Sigmoid colon (tissue), 7 donors: ENCODE data around the gene VMP1. TPM values are rescaled to one million over a fixed set of nuclear protein-coding genes. Genes with fewer than 3 reads are reported as not detected.
"Not testable (repeated sequence)": the region's sequence is repeated elsewhere in the genome, so short reads cannot be mapped to it uniquely, and the experiment has no call there.

Source experiments
- DNase-seq: peaks from one replicate; pipeline ENCODE4 v3.0.0-alpha.2; 2019
- H3K27ac ChIP-seq, 4 donors: fragments of 200-600 bp; sonication (generic); one replicate each; pipeline ENCODE4 v1.5.1; 2016 to 2019; ENCODE audit warnings: mild to moderate bottlenecking in 1 of 4
- H3K27me3 ChIP-seq, 3 donors: fragments of 200-600 bp; sonication (generic); one replicate each; pipeline ENCODE4 v1.5.1; 2019; ENCODE audit warnings: mild to moderate bottlenecking in 1 of 3
- H3K36me3 ChIP-seq, 4 donors: fragments of 200-600 bp; sonication (generic); one replicate each; pipeline ENCODE4 v1.5.1; 2016 to 2019
- H3K4me1 ChIP-seq, 4 donors: fragments of 200-600 bp; sonication (generic); one replicate each; pipeline ENCODE4 v1.5.1; 2017 to 2019
- H3K4me3 ChIP-seq, 4 donors: fragments of 200-600 bp; sonication (generic); one replicate each; pipeline ENCODE4 v1.5.1; 2017 to 2019; ENCODE audit warnings: mild to moderate bottlenecking in 2 of 4, moderate library complexity in 1 of 4
- H3K9me3 ChIP-seq, 4 donors: fragments of 200-600 bp in 3 of 4; sonication (generic) in 3 of 4; one replicate each; pipeline versions ENCODE4 v1.5.1 to v1.6.1; 2013 to 2019
- EP300 ChIP-seq, 4 donors: sonication (generic); formaldehyde crosslinking; IDR thresholded peaks; one replicate each; pipeline ENCODE4 v1.6.1; 2017; ENCODE audit warnings: antibody characterized with exemption in 4 of 4
- POLR2A ChIP-seq, 2 donors: fragments of 450-650 bp; IDR thresholded peaks; one replicate each; pipeline ENCODE4 v1.6.1; 2016; ENCODE audit warnings: antibody characterized with exemption in 2 of 2, mild to moderate bottlenecking in 2 of 2, moderate library complexity in 2 of 2
- POLR2AphosphoS5 ChIP-seq, 4 donors: sonication (generic); formaldehyde crosslinking; IDR thresholded peaks; one replicate each; pipeline ENCODE4 v1.6.1; 2017; ENCODE audit warnings: antibody characterized with exemption in 4 of 4
- WGBS, 2 donors: extraction: QIAGEN DNeasy Blood & Tissue Kit; methylation state at CpG; one replicate each; pipeline ENCODE4 v1.1.7; 2013; 5-methylcytosine and 5-hydroxymethylcytosine counted together
- intact Hi-C: fragments of 100-400 bp; cut with DNase I; formaldehyde crosslinking; loops from one replicate; pipeline ENCODE4 v1.15.1; 2023
- polyA plus RNA-seq, 3 donors: library from polyadenylated mRNA; stranded (reverse); fragments of 200-250 nt; gene quantifications; one replicate each; pipeline ENCODE4 v1.2.3, GENCODE V29; 2013
- total RNA-seq, 4 donors: library from RNA; depleted of rRNA; stranded (reverse); fragments of >200 nt; gene quantifications; one replicate each; pipeline ENCODE4 v1.1.0, GENCODE V29; 2016
- TF ChIP-seq, protein P1 (sequence below), 4 experiments: fragments of 450-650 bp in 3 of 4; fragments of 200-600 bp in 1 of 4; IDR thresholded peaks; one replicate each; pipeline ENCODE4 v1.5.1; 2016 to 2019; ENCODE audit warnings: antibody characterized with exemption in 4 of 4, mild to moderate bottlenecking in 3 of 4, moderate library complexity in 2 of 4
- donor health status: healthy with polysubstance abuse.
- donor health status: Bipolar disorder and iron deficiency.
- donor health status: healthy.

VMP1 gene
- total and polyA plus RNA-seq, 7 donors, result 26.1 to 247 (median 132) TPM

DNA sequence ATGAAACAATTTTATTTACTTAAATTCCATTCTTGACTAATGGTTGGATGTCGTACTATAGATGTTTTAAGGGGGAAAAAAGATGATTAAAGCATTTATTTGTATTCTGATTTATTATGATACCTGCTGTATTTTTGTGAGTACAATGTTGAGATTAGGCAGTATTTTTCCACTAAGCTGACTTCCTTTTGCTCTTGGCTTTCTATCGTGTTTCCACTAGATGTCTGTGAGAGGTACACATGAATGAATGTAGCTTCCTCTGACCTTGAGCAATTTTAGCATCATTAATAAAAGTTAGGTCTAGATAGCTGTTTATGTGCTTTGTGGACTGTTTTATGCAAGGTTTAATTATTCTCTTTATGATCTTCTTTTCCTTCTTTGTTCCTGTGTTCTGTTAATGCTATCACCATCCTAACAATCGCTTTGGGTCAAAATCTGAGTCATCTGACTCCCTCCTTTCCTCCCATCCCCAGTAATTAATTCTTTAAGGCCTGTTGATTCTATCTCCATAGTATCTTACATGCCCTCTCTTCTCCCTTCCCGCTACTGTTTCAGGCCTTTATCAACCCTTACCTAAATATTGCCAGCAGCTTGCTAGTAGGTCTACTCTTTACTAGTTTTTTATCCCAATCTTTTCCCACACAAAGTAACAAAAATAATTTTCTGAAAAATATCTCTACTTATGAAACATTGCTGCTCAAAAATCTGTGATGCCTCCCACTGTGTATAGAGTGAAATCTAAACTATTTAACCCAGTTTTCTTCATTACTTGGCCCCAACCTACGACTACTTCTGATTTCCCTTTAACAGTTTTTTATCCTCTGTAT lies 76.0 kb downstream of the VMP1 start:
- TF ChIP-seq POLR2AphosphoS5 (IDR thresholded peaks at IDR 0.05), result peak in 1 of 4 donors; percentile 15
- TF ChIP-seq EP300 (IDR thresholded peaks at IDR 0.05), result no peak
- Histone ChIP-seq H3K4me1 (peaks cover 0 to 64% (median 50%) of the 10 kb centered on the region in 4 donors), H3K27me3 (no peaks in the 10 kb centered on the region), H3K9me3 (no peaks in the 10 kb centered on the region), H3K36me3 (peaks cover 0 to 5% (median 2%) of the 10 kb centered on the region in 4 donors), H3K27ac (peak overlapping the region; percentile 78 to 93 (median 82)), H3K4me3 (no peak overlapping the region)
- WGBS, 2 donors, result 59 to 65% methylated on average over 5 of the region's 5 CpGs
- DNase-seq, result no peak
- intact Hi-C loops, result no loop called here

DNA sequence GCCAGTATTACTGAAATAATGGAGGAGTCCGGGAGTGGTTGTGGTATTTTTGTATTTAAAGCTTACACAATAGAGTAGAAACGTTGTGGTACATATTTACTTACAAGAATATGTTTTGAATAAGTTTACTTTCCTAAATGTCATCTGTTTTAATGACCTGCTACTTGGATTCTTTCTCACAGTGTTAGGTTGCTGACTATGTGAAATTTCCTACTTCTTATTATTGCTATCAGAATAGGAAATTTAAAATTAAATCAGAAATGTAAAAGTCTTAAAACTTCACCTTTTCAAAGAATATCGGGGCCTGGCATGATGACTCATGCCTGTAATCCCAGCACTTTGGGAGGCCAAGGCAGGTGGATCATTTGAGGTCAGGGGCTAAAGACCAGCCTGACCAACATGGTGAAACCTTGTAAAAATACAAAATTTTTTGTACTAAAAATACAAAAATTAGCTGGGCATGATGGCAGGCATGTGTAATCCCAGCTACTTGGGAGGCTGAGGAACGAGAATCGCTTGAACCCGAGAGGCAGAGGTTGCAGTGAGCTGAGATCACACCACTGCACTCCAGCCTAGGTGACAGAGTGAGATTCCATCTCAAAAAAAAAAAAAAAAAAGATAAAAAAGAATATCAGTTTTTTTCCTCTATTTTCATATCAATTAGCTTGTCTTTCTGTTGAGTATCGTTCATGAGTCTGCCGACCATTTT lies 77.8 kb downstream of the VMP1 start:
- H3K36me3 ChIP-seq, result no peaks in the 10 kb centered on the region
- no peak overlapping the region for H3K4me3 ChIP-seq
- no peaks in the 10 kb centered on the region for H3K27me3 ChIP-seq
- intact Hi-C loops, result loop anchor here (5.0 kb wide), 1 partner anchor 42 kb away; no protein-coding TSS in a partner anchor
- H3K27ac ChIP-seq, result peak overlapping the region; percentile 78 to 93 (median 82)
- no peak for DNase-seq
- TF ChIP-seq, protein P1, sequence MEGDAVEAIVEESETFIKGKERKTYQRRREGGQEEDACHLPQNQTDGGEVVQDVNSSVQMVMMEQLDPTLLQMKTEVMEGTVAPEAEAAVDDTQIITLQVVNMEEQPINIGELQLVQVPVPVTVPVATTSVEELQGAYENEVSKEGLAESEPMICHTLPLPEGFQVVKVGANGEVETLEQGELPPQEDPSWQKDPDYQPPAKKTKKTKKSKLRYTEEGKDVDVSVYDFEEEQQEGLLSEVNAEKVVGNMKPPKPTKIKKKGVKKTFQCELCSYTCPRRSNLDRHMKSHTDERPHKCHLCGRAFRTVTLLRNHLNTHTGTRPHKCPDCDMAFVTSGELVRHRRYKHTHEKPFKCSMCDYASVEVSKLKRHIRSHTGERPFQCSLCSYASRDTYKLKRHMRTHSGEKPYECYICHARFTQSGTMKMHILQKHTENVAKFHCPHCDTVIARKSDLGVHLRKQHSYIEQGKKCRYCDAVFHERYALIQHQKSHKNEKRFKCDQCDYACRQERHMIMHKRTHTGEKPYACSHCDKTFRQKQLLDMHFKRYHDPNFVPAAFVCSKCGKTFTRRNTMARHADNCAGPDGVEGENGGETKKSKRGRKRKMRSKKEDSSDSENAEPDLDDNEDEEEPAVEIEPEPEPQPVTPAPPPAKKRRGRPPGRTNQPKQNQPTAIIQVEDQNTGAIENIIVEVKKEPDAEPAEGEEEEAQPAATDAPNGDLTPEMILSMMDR (IDR thresholded peaks at IDR 0.05), result no peak
- TF ChIP-seq POLR2A (IDR thresholded peaks at IDR 0.05), result no peak
- TF ChIP-seq EP300 (IDR thresholded peaks at IDR 0.05), result no peak
- TF ChIP-seq POLR2AphosphoS5 (IDR thresholded peaks at IDR 0.05), result no peak
- H3K9me3 ChIP-seq, result no peaks in the 10 kb centered on the region
- H3K4me1 ChIP-seq, result peaks cover 0 to 67% (median 50%) of the 10 kb centered on the region in 4 donors
- 73 to 75% methylated on average over 8 of the region's 8 CpGs for WGBS, 2 donors

DNA sequence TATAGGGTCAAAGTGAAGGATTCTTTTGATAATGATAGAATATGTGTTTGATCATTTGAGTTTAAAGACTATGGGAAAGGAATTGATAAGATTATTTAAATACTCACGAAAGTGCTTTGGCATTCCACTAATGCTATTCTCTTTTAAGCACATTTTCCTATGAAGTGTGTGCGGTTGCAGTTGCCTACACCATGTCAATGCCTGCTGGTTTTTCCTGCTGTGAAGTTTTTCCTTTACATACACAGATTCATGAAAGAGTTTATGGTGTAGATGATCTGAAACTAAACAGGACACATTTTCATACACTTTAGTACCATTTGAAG lies 78.7 kb downstream of the VMP1 start:
- Histone ChIP-seq H3K27ac (peak overlapping the region; percentile 78 to 93 (median 82)), H3K4me3 (peak overlapping the region in 2 of 4 donors; percentile 19 to 32), H3K27me3 (no peaks in the 10 kb centered on the region), H3K4me1 (peaks cover 0 to 71% (median 50%) of the 10 kb centered on the region in 4 donors), H3K36me3 (no peaks in the 10 kb centered on the region), H3K9me3 (no peaks in the 10 kb centered on the region)
- WGBS, 2 donors, result 15 to 28% methylated on average over 2 of the region's 2 CpGs
- intact Hi-C loops, result loop anchor here (5.0 kb wide), 1 partner anchor 41 kb away; no protein-coding TSS in a partner anchor
- TF ChIP-seq, protein P1 (IDR thresholded peaks at IDR 0.05), result no peak
- TF ChIP-seq EP300 (IDR thresholded peaks at IDR 0.05) (no peak), POLR2A (IDR thresholded peaks at IDR 0.05) (no peak), POLR2AphosphoS5 (IDR thresholded peaks at IDR 0.05) (no peak)
- DNase-seq, result no peak

DNA sequence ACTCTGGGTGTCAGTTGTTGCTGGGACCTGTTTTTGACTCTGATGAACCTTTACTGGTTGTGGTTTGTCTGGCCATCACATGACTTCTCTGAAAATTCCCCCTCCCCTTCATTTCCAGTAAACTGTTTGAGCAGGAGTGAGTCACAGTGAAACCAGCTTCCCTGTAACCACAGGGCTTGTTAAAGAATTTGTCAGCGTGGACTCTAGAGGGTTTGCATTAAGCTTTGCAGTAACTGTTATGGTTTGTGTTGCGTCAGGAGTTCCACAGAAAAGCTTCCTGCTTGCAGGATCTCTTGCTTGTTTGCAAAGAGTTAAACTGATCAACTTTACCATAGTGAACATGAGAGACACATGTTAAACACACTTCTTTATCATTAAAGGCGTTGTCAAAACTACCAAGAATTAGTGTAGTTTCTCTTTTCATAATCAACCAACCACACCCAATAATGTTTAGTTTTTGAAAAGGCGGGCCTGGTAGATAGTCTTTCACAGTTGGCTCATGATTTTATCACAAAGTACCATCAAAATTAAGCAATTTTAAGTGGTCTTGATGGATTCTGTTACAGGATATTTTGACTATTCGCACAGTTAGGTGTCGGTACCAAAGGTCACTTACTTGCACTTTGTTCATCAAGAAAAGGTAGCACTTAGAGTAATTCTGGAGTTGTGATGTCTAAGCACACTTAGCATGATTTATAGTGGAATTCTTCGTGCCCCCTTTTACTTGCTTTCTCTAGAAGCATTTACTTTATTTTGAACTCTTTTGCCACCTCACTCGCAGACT lies 79.3 kb downstream of the VMP1 start:
- Histone ChIP-seq H3K36me3 (no peaks in the 10 kb centered on the region), H3K27ac (peak overlapping the region; percentile 78 to 93 (median 82)), H3K9me3 (no peaks in the 10 kb centered on the region), H3K4me1 (peaks cover 0 to 71% (median 50%) of the 10 kb centered on the region in 4 donors), H3K27me3 (no peaks in the 10 kb centered on the region), H3K4me3 (peak overlapping the region; percentile 1 to 32 (median 19))
- WGBS, 2 donors, result 1 to 11% methylated on average over 8 of the region's 8 CpGs
- intact Hi-C loops, result loop anchor here (5.0 kb wide), 1 partner anchor 41 kb away; no protein-coding TSS in a partner anchor
- peak; percentile 77 for DNase-seq
- no peak for TF ChIP-seq POLR2A (IDR thresholded peaks at IDR 0.05)
- TF ChIP-seq, protein P1 (IDR thresholded peaks at IDR 0.05), result peak in 1 of 4 experiments; percentile 6
- TF ChIP-seq EP300 (IDR thresholded peaks at IDR 0.05), result peak in 3 of 4 donors; percentile 70 to 98 (median 92)
- TF ChIP-seq POLR2AphosphoS5 (IDR thresholded peaks at IDR 0.05), result peak; percentile 63 to 96 (median 70)

DNA sequence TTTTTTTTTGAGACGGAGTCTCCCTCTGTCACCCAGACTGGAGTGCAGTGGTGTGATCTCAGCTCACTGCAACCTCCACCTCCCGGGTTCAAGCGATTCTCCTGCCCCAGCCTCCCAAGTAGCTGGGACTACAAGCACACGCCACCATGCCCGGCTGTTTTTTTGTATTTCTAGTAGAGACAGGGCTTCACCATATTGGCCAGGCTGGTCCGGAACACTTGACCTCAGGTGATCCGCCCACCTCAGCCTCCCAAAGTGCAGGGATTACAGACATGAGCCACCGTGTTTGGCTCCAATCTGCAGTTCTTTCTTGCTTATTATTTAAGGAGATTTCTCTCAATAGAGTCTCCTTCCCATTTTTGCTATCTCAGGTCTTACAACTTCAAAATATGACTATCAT lies 82.4 kb downstream of the VMP1 start:
- intact Hi-C loops, result loop anchor here (5.0 kb wide), 1 partner anchor 37 kb away; no protein-coding TSS in a partner anchor
- H3K36me3 ChIP-seq, H3K9me3 ChIP-seq, H3K4me3 ChIP-seq, H3K27me3 ChIP-seq: not testable (repeated sequence)
- DNase-seq, result peak; percentile 28
- Histone ChIP-seq H3K4me1 (peaks cover 0 to 45% (median 33%) of the 10 kb centered on the region in 4 donors), H3K27ac (peak overlapping the region; percentile 17 to 93 (median 41))
- WGBS, 2 donors, result 92 to 95% methylated on average over 8 of the region's 8 CpGs

DNA sequence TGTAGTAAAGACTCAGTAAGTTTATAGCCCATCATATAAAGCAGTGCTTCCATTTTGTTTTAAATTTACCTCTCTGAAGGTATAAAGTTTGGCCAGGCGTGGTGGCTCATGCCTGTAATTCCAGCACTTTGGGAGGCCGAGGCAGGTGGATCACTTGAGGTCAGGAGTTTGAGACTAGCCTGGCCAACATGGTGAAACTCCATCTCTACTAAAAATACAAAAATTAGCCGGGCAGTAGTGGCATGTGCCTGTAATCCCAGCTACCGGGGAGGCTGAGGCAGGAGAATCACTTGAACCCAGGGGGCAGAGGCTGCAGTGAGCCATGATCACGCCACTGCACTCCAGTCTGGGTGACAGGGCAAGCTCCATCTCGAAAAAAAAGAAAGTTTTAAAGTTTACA lies 83.0 kb downstream of the VMP1 start:
- DNase-seq, H3K9me3 ChIP-seq, H3K27me3 ChIP-seq, intact Hi-C loops, H3K36me3 ChIP-seq, H3K4me3 ChIP-seq: not testable (repeated sequence)
- 91 to 93% methylated on average over 6 of the region's 6 CpGs for WGBS, 2 donors
- Histone ChIP-seq H3K4me1 (peaks cover 0 to 40% (median 28%) of the 10 kb centered on the region in 4 donors), H3K27ac (peak overlapping the region; percentile 17 to 93 (median 41))
